NCI-H1436 treated with DMSO at 0.1 percent for 48 hours (cell line): ENCODE results near the gene WNK3.
A peak's percentile ranks its signal among the peaks of the same experiment; 100 is the strongest.

Source experiments
- DNase-seq: peaks from one replicate; lab custom pipeline; 2025; lab: John Stamatoyannopoulos, UW

WNK3 gene

DNA sequence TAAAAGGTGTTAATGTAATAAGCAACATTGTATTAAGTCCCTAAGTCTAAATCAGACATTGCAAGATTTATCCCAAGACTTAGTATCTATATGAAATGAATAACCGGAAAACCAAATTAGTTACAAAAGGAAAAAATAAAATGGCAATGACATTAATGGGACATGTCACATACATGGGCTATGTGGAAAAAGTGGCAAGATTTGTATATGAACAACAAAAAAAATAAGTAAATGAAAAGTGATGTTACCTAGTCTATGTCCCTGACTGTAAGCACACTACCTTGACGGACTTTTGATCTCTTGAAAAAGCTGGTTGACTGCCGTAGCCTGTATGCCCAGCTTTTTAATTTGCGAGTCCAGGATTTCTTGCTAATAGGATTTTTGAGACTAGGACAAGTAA is 119.3 kb downstream of the WNK3 start:
- DNase-seq = no peak

DNA sequence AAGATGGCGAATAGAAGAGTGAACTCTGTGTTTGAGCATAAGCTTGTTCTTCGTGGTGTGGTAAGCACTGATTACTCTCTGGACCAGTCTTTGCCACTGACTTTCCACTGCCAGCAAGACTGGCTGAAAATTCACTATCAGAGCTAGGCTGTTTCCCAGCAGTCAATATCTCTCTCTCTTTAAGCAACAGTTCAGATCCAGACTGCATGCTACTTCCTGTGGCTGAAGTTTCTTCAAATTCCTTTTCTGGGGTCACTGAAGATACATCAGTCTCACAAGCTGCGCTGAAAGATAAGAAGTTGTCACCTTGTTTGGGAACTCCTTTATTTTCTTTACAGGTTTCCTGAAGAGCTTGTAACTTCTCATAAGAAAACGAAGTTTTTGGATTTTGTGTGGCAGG is 120.8 kb downstream of the WNK3 start:
- DNase-seq = no peak

DNA sequence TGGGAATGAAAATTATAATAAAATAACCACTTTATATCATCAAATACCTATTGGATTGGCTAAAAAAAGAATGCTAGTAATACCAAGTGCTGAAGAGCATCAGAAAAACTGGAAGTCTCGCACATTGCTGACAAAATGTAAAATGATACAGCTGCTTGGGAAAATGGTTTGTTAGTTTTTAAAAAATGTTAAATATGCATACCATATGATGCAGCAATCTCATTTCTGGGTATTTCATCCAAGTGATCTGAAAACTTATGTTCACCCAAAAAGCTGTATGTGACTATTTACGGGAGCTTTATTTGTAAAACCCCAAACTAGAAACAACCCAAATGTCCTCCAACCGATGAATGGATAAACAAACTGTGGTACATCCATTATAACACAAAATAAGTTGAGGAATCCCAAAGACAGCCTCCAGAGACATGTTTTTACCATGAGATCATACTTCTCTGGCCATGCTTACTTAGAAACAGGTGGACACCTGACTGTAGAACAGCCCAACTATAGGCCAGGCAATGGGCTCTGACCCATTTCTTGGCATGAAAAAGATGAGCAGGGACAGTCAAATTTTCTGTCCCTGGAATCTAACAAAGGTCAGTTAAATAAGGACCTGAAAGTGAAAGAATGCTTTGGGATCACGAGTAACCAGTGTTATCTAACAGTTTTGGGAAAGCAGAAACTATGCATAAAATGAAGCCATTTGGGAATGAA is 127.3 kb downstream of the WNK3 start:
- DNase-seq = no peak

DNA sequence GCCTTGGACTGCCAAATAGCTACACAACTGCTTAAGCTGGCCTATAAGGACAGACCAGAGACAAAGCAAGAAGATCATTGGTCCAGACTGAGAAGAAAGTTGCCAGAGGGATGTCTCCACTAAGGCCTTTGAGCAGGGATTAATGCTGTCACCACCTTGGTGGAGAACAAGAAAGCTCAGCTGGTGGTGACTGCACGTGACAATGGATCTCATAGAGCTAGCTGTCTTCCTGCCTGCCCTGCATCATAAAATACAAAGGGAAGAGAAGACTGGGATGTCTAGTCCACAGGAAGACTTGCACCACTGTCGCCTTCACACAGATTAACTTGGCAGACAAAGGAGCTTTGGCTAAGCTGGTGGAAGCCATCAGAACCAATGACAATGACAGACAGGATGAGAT is 134.3 kb downstream of the WNK3 start:
- DNase-seq = no peak

DNA sequence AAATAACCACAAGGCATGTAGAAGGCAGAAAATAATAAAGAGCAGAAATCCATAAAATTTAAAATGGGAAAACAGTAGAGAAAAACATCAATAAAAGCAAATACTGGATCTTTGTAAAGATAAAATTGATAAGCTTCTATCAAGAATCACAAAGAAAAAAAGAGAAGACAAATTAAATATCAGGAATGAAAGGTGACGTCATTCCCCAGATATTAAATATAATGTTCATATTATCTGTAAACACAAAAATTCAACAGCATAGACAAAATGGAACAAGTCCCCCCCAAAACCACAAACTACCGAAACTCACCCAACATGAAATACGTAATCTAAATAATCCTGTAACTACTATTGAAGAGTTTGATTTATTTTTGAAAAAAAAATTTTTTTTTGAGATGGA is 144.2 kb downstream of the WNK3 start:
- no peak for DNase-seq

DNA sequence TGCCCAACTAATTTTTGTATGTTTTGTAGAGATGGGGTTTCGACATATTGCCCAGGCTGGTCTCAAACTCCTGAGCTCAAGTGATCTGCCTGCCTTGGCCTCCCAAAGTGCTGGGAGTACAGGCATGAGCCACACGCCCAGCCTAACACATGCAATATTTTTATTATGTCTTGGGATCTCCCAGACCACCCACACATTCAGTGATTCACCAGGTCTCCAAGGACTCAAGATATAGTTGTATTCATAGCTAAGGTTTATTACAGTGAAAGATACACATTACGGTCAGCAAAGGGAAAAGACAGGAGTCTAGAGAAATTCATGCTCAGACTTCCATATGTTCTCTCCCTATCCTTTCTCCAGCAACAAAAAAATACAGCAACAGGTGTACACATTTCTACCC is 149.3 kb downstream of the WNK3 start:
- no peak for DNase-seq

DNA sequence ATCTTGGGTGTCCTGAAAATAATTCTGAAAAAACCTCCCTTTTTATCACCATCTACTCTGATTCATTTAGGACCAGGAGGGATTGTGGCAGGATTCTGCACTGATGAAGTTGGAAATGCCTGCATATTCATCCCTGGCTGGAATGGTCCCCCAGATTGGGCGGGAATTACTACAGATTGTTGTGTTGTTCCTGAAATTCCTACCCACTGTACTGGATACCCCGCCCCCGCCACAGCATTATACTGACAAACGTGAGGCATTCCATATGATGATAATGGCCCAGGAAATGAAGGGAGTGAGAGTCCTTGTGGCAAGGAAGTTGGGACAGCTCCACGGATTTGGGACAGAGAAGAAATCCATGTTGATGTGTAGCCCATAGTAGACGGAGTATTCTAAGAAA is 159.6 kb downstream of the WNK3 start:
- no peak for DNase-seq

DNA sequence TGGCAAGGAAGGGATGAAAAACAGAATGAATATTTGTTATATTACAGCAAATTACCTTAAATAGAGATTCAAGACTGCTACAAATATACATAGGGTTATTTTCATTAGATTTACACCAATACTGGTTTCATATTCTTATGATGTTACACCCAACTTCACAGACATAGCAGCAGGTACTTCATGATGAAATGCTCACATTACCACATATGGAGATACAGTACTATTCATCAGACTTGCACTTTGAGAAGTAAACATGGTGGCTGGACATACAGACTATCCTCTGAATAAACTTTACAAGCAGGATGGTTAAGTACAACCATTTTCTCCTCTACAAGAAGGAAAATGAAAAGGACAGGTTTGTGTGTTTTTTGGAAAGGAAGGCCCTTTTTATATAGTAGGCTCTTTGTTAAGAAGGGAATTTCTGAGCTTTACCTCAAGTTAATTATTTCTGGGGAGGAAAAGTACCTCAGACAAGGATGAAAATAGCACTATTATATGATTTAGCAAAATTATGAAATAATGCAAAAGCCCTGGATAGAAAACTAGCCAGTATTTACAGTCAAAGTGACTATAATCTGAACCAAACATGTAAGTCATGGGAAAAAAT is 162.8 kb downstream of the WNK3 start:
- DNase-seq = no peak

DNA sequence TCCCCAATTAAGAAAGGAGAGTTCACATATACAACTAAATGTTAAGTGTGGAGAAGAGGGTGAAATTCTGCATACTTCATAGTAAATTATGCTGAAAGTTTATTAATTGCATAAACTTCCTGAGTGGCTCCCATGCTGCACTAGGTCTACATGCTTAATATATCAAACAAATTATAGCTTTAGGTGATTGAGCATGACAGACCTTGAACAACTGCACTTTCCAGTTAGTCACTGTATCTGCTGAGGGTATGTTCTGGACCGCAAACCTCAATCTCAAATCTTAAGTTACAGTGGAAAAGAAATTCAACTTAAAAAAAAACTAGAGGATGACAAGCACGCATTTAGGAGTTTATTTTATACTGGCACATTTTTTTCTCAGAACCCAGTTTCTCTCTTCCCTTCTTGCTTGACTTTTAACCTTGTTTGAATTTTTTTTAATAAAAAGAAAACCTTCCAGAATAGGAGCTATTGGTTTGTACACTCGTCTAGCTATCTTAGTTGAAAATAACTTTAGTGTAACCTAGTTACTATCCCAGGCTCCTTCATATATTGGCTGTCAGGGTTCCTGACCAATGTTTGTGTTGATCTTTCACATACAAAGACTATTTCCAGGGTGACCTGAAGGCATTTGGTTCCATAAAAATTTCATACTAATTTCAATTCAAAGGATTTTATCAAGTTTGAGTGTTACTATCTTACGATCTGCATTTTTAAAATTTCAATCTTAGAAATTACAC is 164.6 kb downstream of the WNK3 start:
- no peak for DNase-seq

DNA sequence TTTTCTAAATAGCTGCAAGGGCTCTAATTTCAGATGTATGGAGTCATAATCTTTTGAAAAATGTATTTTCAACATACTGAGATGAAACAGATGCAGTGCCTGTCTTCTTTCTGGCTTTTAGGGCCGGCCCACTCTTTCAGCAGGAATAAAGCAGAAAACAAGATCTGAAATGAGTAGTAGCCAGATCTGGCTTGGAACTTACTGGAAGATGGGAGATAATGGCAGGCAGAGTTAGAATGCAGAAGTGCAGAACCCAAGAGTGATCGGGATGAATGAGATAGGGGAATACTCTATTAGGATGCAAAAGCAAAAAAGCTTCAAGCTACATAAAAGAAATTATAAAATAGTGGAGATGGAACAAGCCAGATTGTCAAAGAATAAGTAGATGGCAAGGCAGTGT is 173.4 kb downstream of the WNK3 start:
- no peak for DNase-seq

DNA sequence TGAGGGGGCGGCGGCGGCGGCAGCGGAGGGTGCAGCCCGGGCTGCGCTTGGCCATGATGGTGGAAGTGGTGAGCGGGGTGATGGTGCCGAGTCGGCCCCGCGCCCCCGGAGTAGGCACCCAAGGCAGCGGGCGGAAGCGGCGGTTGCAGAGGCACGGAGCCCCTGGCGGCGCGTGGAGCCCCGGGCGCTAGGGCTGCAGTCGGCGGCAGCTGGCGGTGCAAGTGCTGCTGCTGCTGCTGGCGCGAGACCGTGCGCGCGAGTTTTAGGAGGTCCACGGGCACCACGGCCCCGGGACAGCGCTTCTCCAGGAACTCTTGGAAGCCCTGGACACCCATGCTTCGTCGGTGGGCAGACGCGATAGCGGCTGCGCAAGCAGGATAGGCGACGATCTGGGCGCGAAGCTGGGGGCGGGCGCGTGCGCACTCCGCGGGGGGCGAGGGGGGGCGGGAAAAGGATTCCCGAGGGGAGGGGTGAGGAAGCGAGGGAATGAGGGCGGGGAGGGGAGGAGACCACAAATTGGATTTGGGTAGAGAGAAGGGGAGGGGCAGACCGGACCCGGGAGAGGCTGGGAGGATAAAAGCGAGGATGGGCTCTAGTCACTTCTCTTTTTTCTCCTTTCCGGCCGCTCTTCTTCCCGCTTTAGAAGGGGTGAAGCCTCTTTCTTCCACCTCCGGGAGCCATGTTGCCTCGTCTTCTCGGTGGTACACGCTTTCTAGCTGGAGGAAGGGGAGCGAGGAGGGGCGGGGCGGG is 174.8 kb downstream of the WNK3 start, which contains the start of gene FAM120C:
TSS of gene FAM120C (minus strand) at position 391 of the 750 bp plus-strand sequence. CDS start at position 335, 56 bp downstream.
- peak; percentile 56 for DNase-seq

DNA sequence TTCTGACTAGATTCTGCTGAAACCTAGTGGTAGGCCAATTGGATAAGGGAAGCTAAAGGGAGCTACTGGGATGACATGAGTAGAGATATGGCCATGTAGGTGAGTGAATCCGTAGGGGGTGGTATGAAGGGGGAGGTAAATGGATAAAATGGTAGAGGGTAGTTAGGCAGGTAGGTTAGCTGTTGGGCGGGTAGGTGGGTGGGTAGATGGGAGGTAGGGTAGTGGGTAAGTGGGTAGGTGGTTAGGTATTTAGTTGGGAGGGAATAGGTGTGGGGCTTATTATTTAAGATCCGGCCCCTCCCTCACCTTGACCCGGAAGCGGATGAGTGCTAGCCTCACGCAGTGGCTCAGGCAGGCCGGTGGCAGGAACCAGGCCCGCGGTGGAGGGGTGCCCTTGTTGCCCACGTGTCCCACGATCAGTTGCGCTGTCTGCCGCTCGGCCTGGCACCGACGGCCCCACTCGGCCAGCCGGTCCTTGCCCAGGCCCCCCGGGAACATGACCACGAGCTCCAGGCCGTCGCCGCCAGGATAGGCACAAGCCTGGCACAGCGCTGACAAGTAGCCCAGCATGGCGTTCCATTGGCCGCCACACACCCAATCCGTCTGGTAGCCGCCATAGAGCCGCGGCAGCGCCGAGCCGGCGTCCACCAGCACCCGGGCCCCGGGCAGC is 175.5 kb downstream of the WNK3 start:
- peak; percentile 6 for DNase-seq

DNA sequence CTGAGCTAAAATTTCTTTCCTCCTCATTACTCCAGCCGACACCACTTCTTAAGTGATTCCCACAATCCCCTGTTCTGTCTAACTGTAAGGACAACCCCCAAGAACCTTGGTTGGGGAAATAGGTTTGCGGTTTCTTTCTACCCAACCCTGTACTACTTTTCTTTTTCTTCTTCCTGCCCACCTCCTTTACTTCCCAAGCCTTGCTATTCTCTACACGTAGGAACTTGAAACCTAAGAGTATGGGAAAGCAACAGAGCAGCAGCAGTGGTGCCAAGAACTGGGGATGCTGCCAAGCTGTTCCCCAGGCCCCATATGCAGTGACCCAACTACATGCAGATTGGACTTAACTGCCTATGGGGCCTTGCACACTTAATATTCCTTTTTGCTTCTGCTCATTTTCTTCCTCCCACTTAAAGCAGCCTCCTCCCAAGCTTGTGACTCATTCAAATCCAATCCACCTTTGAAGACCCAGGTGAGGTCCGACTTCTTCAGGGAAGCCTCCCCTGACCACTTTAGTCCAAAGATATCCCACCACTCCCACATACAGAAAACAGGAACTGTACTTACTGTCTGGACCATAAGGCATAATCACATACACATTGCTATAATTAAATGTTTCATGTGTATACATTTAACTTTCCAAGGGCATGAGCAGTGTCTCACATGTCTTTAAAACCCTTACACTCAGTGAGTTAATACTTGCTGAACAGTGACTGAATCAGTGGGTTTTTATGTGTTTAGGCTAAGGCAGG is 176.5 kb downstream of the WNK3 start:
- DNase-seq = no peak

DNA sequence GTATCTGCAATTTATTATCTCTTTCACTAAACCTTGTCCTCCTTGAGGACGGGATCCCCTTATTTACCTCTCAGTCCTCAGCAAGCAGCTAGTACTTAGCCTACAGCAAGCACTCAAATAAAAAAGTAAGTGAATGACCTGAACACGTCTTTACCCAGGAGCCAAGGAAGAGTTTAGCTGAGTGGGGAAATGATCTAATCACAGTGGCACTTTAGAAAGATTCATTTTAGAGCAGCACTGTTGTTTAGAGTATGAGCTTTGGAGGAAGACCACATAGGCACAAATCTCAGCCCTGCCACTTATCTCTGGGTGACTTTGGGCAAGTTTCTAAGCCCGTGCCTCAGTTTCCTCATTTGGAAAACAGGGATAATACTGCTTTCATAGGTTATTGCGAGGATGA is 177.4 kb downstream of the WNK3 start:
- DNase-seq = no peak

DNA sequence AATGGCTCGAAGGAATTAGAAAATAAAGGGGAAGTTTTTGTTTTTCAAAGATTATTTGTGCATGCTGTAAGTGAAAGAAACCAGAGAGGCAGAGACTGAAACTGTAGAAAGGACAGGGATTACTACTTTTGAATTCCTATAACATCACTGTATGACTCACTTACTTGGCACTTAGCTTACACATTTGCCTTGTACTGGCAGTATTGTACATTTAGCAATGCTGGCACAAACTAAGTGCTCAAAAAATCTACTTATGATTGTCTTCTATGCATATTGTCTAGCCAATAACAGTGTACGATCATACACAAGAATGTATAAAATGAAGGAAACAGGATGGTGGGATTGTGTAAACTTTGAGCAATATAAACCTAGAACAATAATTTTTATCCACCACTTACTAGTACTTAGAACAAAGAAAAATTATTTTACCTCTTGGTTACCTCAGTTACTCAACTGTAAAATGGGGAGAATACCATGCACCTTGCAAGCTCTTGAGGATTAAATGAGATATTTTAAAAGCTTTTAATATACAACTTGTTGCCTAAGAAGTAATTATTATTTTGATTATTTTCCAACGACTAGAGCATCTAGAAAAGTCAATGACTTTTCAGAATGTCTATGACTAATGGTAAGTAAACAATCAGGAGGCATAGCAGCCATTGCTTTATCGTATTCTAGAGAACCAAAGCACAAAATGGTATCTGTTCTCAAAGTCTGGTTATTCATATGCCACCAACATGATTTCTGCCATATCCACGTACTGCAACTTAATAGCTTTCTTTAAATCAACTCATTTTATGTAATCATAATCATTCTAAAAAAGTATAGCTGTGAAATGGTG is 179.5 kb downstream of the WNK3 start:
- no peak for DNase-seq

DNA sequence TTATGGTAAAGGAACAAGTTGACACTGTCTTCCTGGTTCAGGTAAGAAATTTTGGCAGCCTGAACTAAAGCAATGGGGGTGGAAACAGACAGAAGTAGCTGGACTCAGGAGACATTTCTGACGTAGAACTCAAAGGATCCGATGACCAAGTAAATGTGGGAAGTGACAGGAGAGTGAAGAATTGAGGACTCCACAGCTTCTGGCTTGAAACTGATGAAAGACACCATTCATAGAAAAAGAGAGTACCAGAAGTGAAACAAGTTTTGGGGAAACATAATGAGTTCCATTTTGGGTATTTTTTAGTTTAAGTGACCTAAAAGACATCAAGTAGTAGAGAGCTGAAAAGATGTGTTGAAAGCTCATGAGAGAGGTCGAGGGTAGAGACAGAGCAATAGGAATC is 180.5 kb downstream of the WNK3 start:
- DNase-seq = no peak

DNA sequence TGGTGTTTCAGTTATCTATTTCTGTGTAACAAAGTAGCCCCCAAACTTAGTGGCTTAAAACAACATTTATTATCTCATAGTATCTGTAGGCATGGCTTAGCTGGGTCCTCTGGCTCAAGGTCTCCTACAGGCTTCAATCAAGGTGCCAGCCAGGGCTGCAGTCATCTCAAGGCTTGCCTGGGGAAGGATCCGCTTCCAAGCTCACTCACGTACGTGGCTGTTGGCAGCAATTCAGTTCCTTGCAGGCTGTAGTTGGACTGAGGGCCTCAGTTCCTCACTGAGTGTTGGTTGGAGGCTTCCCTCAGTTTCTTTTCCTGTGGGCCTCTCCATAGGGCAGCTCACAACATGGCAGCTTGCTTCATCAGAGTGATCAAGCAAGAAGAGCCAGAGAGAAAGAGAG is 184.1 kb downstream of the WNK3 start:
- DNase-seq = no peak

DNA sequence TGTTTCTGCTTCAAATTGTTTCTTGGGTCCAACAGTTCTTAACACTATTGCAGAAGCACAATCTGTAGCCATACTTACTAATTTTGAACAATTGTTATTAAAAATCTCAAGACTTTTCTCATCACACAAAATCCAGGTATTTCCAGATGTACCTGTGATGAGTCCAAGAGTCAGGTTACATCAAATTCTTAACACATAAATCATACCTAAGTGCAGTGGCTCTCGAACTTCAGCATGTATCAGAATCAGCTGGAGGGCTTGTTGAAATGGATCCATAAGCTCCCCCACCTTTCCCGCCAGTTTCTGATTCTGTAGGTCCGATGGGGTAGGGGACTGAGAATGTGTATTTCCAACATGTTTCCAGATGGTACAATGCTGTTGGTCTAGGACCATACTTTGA is 185.4 kb downstream of the WNK3 start:
- no peak for DNase-seq

DNA sequence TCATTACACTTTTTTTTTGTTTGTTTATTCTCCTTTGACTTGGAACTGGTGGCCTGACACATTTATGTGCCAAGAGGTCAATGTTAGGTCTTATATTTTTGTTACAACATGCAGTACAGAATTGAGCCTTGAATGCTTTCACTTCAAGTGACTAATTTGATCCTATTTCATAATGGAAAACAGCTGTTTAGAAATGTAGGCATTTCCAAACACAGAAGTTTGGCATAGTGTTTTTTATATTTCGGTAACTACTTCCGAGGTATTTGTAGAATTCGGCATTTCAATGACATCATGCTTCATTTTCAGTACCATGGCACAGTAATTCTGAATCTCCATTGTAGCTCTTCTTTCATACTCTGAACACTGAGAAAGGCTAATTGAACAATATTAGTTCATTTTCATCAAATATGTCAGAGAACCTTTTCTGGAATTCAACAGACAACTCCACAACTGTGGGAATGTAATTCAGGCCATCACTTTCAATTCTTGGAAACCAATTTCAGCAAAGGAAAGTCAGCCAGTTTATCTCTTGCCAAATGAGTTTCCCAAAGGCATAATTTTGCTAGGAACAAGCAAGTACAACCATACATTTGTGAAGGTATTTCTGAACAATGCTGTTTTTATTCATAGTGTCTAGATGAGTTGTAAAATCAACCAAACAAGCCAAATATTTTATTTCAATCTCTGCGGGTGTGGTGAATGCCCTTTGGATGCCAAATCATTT is 186.2 kb downstream of the WNK3 start:
- DNase-seq = no peak

DNA sequence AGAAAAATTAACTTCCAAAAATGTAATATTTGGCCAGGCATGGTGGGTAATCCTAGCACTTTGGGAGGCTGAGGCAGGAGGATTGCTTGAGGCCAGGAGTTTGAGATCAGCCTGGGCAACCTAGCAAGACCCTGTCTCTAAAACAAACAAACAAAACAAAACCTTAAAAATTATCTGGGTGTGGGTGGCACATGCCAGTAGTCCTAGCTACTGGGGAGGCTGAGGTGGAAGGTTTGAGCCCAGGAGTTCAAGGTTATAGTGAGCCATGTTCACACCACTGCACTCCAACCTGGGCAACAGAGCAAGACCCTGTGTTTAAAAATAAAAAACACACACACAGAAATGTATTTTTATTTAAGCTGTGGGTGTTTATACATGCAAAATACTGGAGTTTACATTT is 186.8 kb downstream of the WNK3 start:
- DNase-seq = no peak
